Transverse colon (tissue), 4 donors: ENCODE measurements around the gene CGB8. TPM values are rescaled to one million over a fixed set of nuclear protein-coding genes. Genes with fewer than 3 reads are reported as not detected.

Source experiments
- DNase-seq: peaks from one replicate; pipeline ENCODE4 v3.0.0-alpha.2; 2019
- H3K27ac ChIP-seq, 4 donors: fragments of 200-600 bp; sonication (generic); 2 replicates each; pipeline ENCODE4 v1.5.1; 2016 to 2018; ENCODE audit warnings: inconsistent platforms in 4 of 4
- H3K27me3 ChIP-seq: fragments of 200-600 bp; sonication (generic); 2 replicates; pipeline ENCODE4 v1.5.1; 2017; ENCODE audit warnings: inconsistent platforms
- H3K36me3 ChIP-seq, 4 donors: fragments of 200-600 bp; sonication (generic); 2 replicates each; pipeline ENCODE4 v1.5.1; 2017 to 2019; ENCODE audit warnings: inconsistent platforms in 4 of 4
- H3K4me1 ChIP-seq, 4 donors: fragments of 200-600 bp; sonication (generic); 2 replicates each; pipeline ENCODE4 v1.5.1; 2017 to 2020; ENCODE audit warnings: inconsistent platforms in 4 of 4
- H3K4me3 ChIP-seq, 4 donors: fragments of 200-600 bp; sonication (generic); 1 replicate in 1 of 4; 2 replicates in 3 of 4; pipeline versions ENCODE4 v1.5.1 to v1.6.1; 2017 to 2019; ENCODE audit warnings: inconsistent platforms in 4 of 4
- H3K9me3 ChIP-seq, 2 donors: fragments of 200-600 bp; sonication (generic); 2 replicates each; pipeline ENCODE4 v1.5.1; 2017 to 2019; ENCODE audit warnings: inconsistent platforms in 2 of 2
- CTCF ChIP-seq, 5 experiments: fragments of 200-600 bp in 3 of 5; fragments of 450-650 bp in 2 of 5; sonication (generic) in 3 of 5; IDR thresholded peaks; 1 replicate in 2 of 5; 2 replicates in 3 of 5; pipeline ENCODE4 v1.5.1; 2016 to 2017; ENCODE audit warnings: antibody characterized with exemption in 5 of 5, inconsistent platforms in 3 of 5, mild to moderate bottlenecking in 2 of 5, moderate library complexity in 1 of 5
- EP300 ChIP-seq: sonication (generic); formaldehyde crosslinking; IDR thresholded peaks from one replicate; pipeline ENCODE4 v1.6.1; 2017; ENCODE audit warnings: antibody characterized with exemption, low read depth
- POLR2A ChIP-seq: fragments of 450-650 bp; IDR thresholded peaks from one replicate; pipeline ENCODE4 v1.6.1; 2016; ENCODE audit warnings: antibody characterized with exemption, mild to moderate bottlenecking, moderate library complexity
- POLR2AphosphoS5 ChIP-seq, 3 donors: sonication (generic); formaldehyde crosslinking; IDR thresholded peaks; one replicate each; pipeline ENCODE4 v1.6.1; 2016; ENCODE audit warnings: antibody characterized with exemption in 3 of 3
- WGBS, 2 donors: methylation state at CpG; one replicate each; pipeline ENCODE4 v1.1.5; 2018; ENCODE audit warnings: low coverage in 1 of 2; 5-methylcytosine and 5-hydroxymethylcytosine counted together
- in situ Hi-C, 4 donors: fragments of 200-750 bp; cut with MboI; loops; one replicate each; pipeline versions ENCODE4 v1.15.0 to v1.15.1; 2017; ENCODE audit warnings: low sequenced_read_pairs in 3 of 4, low pct_ligation_motif_present in 1 of 4, low pct_unique_long_range_greater_than_20kb in 1 of 4
- intact Hi-C: fragments of 100-400 bp; cut with DNase I; formaldehyde crosslinking; loops from one replicate; pipeline ENCODE4 v1.15.1; 2023; ENCODE audit warnings: low total_unique reads
- total RNA-seq, 4 donors: library from RNA; depleted of rRNA; stranded (reverse); fragments of >200 nt; gene quantifications; one replicate each; pipeline ENCODE4 v1.1.0, GENCODE V29; 2016

Gene CGB8
- total RNA-seq, 4 donors from 2014 or later, result not detected

- Histone ChIP-seq H3K4me1 (peaks cover 9 to 12% (median 10%) of the 10 kb centered on the region in 4 donors), H3K9me3 (no peaks in the 10 kb centered on the region), H3K4me3 (no peak overlapping the region), H3K27ac (no peak overlapping the region), H3K36me3 (peaks cover 0 to 43% (median 21%) of the 10 kb centered on the region in 4 donors), H3K27me3 (no peaks in the 10 kb centered on the region)
- TF ChIP-seq CTCF (IDR thresholded peaks at IDR 0.05) (no peak), POLR2A (no peak), EP300 (no peak), POLR2AphosphoS5 (IDR thresholded peaks at IDR 0.05) (no peak)
- no peak for DNase-seq
- intact Hi-C loops, result no loop called here
- in situ Hi-C loops, result loop anchor here (5.0 to 25.0 kb wide), 4 partner anchors 53 to 131 kb away; no protein-coding TSS in a partner anchor
- WGBS, 2 donors, result 72 to 87% methylated on average over 8 to 17 of the region's 17 CpGs
Measured at GRCh38 chr19:49091391-49092038, 42.6 kb upstream of the CGB8 start.

- Histone ChIP-seq H3K36me3 (peaks cover 0 to 16% (median 8%) of the 10 kb centered on the region in 4 donors), H3K4me3 (peak overlapping the region; percentile 81 to 100 (median 90)), H3K9me3 (no peaks in the 10 kb centered on the region), H3K27me3 (no peaks in the 10 kb centered on the region), H3K4me1 (peaks cover 13 to 28% (median 22%) of the 10 kb centered on the region in 4 donors), H3K27ac (peak overlapping the region; percentile 90 to 96 (median 94))
- intact Hi-C loops, result no loop called here
- WGBS, 2 donors, result 27 to 33% methylated on average over 3 to 11 of the region's 11 CpGs
- in situ Hi-C loops, result loop anchor here in 2 of 4 donors (10.0 to 25.0 kb wide), 2 partner anchors 119 to 126 kb away; no protein-coding TSS in a partner anchor
- TF ChIP-seq POLR2AphosphoS5 (IDR thresholded peaks at IDR 0.05) (no peak), EP300 (no peak), CTCF (IDR thresholded peaks at IDR 0.05) (no peak), POLR2A (no peak)
- no peak for DNase-seq
Measured at GRCh38 chr19:49086296-49086695, 37.4 kb upstream of the CGB8 start.

GRCh38 chr19:49085868-49086232 is 36.9 kb upstream of the CGB8 start:
- intact Hi-C loops, result no loop called here
- in situ Hi-C loops, result loop anchor here in 2 of 4 donors (10.0 to 25.0 kb wide), 2 partner anchors 119 to 126 kb away; no protein-coding TSS in a partner anchor

More at GRCh38 chr19:49085868-49086232, 36.9 kb upstream of the CGB8 start:
- no peaks in the 10 kb centered on the region for H3K9me3 ChIP-seq
- no peak for DNase-seq
- H3K4me3 ChIP-seq, result peak overlapping the region; percentile 81 to 100 (median 90)
- no peak for TF ChIP-seq EP300
- TF ChIP-seq POLR2A, result no peak
- TF ChIP-seq CTCF (IDR thresholded peaks at IDR 0.05), result no peak
- TF ChIP-seq POLR2AphosphoS5 (IDR thresholded peaks at IDR 0.05), result no peak
- peak overlapping the region; percentile 90 to 96 (median 94) for H3K27ac ChIP-seq
- peaks cover 0 to 12% (median 5%) of the 10 kb centered on the region in 4 donors for H3K36me3 ChIP-seq
- no peaks in the 10 kb centered on the region for H3K27me3 ChIP-seq
- WGBS, 2 donors, result 0 to 1% methylated on average over 2 to 14 of the region's 14 CpGs
- peaks cover 13 to 28% (median 22%) of the 10 kb centered on the region in 4 donors for H3K4me1 ChIP-seq
